GM13977 (cell line): Measurements from ENCODE around the gene ST7.

Experiments
- DNase-seq: peaks from one replicate; pipeline ENCODE4 v3.0.0; 2012; ENCODE audit warnings: low spot score
- in situ Hi-C: fragments of 300-500 bp; cut with MboI; formaldehyde crosslinking; loops from one replicate; pipeline ENCODE4 v1.12.0; 2022; ENCODE audit warnings: low sequenced_read_pairs, low pct_unique_long_range_greater_than_20kb, mixed read lengths, inconsistent platforms; ENCODE audit not compliant: unreplicated experiment
- TF ChIP-seq, protein P1 (sequence below): IDR thresholded peaks from 2 replicates; pipeline ENCODE4 v1.5.1; 2012; ENCODE audit warnings: mild to moderate bottlenecking, control low read depth; ENCODE audit not compliant: insufficient read depth; ENCODE audit errors: extremely low read depth, missing control alignments

ST7 gene

DNA sequence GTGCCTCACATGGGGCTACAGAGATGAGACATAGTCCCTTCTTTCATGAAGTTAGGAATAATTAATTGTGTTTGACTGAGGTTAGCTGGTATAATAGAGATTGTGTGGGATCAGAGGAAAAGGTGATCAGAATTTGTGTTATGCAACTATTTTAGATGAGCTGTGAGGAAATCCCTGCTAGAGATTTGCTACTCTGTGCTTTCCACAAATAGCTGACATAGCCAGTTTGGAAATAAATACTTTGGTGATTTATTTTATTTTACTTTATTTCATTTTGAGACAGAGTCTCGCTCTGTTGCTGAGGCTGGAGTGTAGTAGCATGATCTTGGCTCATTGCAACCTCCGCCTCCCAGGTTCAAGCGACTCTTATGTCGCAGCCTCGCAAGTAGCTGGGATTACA is 32.3 kb downstream of the ST7 start:
- TF ChIP-seq, protein P1, sequence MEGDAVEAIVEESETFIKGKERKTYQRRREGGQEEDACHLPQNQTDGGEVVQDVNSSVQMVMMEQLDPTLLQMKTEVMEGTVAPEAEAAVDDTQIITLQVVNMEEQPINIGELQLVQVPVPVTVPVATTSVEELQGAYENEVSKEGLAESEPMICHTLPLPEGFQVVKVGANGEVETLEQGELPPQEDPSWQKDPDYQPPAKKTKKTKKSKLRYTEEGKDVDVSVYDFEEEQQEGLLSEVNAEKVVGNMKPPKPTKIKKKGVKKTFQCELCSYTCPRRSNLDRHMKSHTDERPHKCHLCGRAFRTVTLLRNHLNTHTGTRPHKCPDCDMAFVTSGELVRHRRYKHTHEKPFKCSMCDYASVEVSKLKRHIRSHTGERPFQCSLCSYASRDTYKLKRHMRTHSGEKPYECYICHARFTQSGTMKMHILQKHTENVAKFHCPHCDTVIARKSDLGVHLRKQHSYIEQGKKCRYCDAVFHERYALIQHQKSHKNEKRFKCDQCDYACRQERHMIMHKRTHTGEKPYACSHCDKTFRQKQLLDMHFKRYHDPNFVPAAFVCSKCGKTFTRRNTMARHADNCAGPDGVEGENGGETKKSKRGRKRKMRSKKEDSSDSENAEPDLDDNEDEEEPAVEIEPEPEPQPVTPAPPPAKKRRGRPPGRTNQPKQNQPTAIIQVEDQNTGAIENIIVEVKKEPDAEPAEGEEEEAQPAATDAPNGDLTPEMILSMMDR: no peak
- in situ Hi-C loops: loop anchor here (5.0 kb wide), 1 partner anchor 132 kb away; no protein-coding TSS in a partner anchor
- no peak for DNase-seq

DNA sequence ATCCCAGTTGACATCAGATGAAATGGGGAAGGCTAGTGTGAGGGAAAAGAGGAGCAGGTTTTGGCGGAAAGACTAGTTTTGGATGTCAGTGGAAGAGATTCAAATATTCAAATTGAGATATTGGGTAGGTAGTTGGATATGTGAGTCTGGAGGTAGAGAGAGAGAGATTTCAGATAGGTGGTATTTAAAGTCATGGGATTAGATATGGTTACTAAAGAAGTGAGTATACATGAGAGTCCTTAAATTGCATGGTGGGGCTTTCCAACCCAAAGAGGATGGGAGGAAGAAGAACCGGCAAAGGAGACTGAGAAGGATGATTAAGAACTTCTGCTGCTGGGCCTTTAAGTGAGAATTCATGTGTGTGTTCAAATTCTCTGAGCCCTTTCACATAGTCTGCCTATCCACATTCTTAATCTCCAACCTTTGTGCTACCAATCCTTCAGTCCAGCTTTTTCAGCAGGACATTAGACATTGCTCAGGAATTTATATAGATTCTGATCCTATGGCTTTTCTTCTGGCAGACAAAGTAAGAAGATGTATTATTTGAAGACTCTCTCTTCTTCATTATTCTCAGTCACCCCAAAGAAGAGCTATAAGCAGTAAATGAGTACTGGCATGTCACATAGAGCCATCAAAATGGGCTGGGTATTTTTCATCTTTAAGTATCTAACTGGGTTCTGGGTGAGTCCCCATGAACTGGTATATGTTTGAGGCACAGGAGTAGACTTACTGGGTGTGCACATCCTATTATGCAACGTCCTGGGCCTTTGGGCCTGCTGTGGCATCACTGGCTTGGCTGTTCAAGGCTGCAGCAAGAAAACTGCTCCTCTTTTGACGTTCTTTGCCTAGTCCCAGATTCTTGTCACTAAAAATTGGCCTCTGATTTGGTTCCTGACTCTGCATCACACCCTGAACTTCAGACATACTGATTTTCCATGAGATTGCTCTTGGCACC is 33.6 kb downstream of the ST7 start:
- in situ Hi-C loops: loop anchor here (5.0 kb wide), 1 partner anchor 130 kb away; no protein-coding TSS in a partner anchor
- no peak for DNase-seq
- TF ChIP-seq, protein P1: no peak

DNA sequence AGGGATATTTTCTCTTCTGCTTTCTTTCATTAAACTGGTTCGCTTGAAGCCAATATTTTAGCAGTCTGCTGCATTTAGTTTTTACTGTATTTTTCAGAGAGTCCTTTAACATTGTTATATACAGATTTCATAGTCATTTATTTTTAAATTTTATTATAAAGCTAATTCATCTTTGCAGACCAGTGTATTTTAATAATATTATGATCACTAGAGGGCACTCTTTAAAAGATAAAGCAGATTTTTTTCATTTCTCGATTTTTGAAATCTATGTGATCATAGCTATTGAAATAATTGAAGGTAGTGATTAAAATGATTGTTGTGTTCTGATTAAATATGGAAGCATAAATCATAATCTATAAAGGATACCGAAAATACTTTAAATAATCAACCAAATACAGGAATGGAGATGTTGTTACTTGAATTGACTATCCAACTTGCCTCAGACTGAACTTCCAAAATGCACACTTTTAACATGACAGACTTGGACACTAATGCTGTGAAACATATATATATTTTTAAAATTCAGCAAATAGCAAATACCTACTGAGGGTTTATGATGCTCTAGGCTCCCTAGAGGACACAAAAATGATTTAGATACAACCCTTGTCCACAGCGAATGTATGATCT is 35.2 kb downstream of the ST7 start:
- TF ChIP-seq, protein P1: peak; percentile 16
- in situ Hi-C loops: loop anchor here (5.0 kb wide), 1 partner anchor 129 kb away; no protein-coding TSS in a partner anchor
- DNase-seq: no peak

DNA sequence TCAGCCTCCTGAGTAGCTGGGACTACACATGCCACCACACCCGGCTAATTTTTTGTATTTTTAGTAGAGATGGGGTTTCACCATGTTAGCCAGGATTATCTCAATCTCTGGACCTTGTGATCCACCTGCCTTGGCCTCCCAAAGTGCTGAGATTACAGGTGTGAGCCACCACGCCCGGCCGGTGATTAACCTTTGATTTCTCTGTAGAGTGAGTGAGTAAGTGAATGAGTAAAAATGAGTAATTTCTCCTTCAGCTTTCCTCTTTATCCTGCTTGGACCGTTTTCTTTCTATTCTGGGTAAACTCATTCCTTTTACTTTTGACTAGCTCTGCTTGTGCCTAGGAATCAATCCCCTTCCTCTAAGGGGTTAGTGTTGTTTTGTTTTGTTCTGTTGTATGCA is 36.8 kb downstream of the ST7 start:
- no peak for DNase-seq
- TF ChIP-seq, protein P1: no peak
- in situ Hi-C loops: no loop called here

DNA sequence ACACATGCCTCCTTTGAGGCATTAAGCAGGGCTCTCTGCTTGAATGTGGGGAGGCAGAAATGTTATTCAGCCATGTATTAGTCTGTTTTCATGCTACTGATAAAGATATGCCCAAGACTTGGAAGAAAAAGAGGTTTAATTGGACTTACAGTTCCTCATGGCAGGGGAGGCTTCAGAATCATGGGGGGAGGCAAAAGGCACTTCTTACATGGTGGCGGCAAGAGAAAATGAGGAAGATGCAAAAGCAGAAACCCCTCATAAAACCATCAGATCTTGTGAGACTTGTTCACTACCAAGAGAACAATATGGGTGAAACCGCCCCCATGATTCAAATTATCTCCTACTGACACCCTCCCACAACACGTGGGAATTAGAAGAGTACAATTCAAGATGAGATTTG is 37.9 kb downstream of the ST7 start:
- in situ Hi-C loops: no loop called here
- TF ChIP-seq, protein P1: no peak
- DNase-seq: no peak

DNA sequence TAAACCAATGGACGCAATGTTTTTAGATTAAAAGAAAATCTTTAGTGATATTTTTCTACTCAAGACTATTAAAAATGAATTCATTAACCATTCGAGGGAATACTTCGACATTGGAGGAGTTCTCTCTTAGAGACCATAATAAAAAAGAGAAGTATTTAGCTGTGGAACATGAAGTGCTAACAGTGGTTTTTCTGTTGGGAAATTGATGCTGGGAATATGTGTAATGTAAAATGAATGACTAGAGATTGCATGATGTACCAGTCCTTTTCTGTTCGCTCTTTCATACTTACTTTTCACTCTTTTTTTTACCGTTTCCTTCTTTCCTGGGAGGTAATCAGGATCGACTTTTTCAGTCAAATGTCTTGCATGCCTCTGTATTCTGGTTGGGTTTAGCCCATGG is 41.3 kb downstream of the ST7 start:
- TF ChIP-seq, protein P1: no peak
- in situ Hi-C loops: no loop called here

More for the DNA sequence above, 41.3 kb downstream of the ST7 start:
- no peak for DNase-seq
